Stimulated activated CD8-positive, alpha-beta memory T cell treated with anti-CD3 and anti-CD28 coated beads, Interleukin-7, amount 100 ng/mL, for 48 hours (primary cell): Measurements from ENCODE around the gene CORIN.

Experiments
- DNase-seq, 2 donors: peaks; one replicate each; pipeline ENCODE4 v3.0.0-alpha.2; 2020; ENCODE audit warnings: low read depth in 1 of 2; ENCODE audit errors: extremely low read depth in 1 of 2

Gene CORIN

GRCh38 chr4:47831026-47831679 lies 6.7 kb downstream of the CORIN start:
- no peak for DNase-seq

DNA sequence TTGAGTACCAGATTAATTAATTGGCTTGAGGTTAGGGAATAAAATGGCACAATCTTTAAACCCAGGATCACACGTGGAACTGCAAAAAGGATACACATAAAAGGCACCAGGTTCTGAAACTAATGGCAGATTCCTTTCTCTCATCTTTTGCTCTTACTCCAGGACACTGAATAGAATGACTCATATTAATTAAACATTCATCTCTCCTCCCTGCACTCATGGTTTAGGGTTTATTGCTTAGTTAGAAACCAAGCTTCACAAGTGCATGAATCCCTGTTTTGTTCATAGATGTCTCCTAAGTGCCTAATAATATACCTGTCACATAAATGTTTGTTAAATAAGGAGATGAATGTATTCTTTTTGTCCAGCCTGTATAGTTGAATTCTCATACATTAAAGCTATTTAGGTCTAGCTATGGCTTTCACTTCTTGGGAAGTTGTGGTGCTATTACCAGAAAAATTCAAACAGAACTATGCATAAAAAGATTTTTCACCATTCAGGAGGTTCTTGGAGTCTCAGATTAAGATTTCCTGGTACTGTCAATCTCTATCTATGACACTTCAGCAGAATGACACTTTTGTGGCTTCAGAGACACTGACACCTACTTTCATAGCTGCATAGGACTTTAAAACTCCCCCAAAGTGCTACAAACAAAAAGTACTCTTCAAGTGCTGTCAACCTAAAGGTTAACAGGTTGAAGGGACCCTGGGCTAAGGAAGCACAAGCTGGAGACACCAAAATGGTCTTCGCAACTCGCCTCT lies 7.4 kb downstream of the CORIN start:
- DNase-seq = no peak

GRCh38 chr4:47829438-47829837 lies 8.4 kb downstream of the CORIN start:
- no peak for DNase-seq

- DNase-seq = no peak
These were observed 10.4 kb downstream of the CORIN start for GRCh38 chr4:47827343-47828047.

- DNase-seq = no peak
These were observed 13.0 kb downstream of the CORIN start for GRCh38 chr4:47824840-47825239.

DNA sequence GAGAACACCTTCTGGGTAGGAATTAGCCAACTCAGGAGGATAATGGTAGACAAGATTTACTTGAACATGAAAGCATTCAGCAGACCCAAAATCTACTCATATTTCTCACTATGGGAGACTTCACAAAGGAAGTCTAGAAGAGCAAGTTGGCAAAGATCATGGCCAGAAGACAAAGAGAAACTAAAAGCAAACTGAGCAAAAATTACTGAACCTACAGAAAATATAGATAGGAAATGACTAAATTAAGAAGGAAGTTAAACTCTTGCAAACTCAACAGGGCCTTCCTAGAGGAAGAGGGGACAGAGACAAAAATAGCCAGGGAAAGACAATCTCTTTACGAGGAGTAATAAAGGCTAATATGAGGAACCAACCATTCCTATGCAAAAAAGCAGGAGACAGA lies 18.7 kb downstream of the CORIN start:
- no peak for DNase-seq

DNA sequence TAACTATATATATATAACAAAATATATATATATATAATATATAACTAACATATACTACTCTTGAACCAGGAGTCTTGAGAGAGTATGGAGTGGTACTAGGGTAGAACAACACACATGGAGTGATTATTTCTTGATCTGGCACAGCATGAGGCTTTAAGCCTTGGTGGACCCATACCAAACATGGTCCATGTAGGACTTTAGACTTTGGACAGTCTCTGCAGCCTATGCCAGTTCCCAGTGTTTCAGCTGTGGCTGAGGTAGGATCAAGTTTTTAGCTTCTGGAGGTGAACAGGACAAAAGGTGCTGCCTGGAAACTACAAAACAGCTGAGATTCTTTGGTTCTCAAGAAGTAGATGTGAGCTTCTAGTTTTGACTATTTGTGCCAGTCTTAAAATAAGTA lies 20.6 kb downstream of the CORIN start:
- no peak for DNase-seq

DNA sequence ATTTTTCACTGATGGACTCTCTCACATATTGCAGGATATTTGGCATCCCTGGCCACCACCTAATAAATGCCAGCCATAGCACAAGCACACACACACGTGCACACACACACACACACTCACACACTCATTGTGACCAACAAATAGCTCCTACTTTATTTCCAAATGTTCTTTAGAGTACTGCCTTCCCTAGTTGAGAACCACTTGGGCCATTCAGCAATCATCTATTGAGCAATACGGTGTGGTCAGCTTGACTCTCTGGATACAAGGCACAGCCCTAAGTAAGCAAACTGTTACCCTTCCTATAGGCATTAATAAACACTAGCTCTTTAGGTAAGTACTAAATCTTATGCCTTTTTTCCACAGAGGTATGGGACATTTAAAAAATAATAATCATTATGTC lies 21.1 kb downstream of the CORIN start:
- DNase-seq = no peak

GRCh38 chr4:47814618-47815295 lies 23.1 kb downstream of the CORIN start:
- no peak for DNase-seq

GRCh38 chr4:47809654-47810203 lies 28.1 kb downstream of the CORIN start:
- no peak for DNase-seq

GRCh38 chr4:47804598-47804997 lies 33.3 kb downstream of the CORIN start:
- DNase-seq = no peak

DNA sequence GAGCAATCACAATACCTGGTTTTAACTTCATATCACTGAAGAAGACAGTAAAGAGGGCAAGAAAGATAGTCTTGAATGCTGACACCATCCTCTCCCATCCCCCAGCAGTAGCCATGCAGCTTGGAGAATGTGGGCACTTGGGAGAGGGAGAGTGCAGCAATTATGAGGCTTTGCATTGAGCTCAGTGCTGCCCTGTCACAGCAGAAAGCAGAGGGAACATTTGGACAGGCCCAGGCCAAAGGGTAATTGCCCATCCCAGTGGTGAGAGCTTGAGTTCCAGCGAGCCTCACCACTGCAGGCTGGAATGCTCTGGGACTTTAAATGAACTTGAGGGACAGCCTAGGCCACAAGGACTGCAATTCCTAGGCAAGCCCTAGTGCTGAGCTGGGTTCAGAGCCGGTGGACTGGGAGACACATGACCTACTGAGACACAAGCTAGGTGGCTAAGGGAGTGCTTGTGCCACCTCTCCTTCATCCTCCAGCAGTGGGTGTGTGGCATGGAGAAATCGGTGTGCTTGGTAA lies 36.3 kb downstream of the CORIN start:
- no peak for DNase-seq

- DNase-seq = no peak
These were observed 39.7 kb downstream of the CORIN start for GRCh38 chr4:47798165-47798564.

GRCh38 chr4:47791965-47792364 lies 45.9 kb downstream of the CORIN start:
- DNase-seq = no peak

DNA sequence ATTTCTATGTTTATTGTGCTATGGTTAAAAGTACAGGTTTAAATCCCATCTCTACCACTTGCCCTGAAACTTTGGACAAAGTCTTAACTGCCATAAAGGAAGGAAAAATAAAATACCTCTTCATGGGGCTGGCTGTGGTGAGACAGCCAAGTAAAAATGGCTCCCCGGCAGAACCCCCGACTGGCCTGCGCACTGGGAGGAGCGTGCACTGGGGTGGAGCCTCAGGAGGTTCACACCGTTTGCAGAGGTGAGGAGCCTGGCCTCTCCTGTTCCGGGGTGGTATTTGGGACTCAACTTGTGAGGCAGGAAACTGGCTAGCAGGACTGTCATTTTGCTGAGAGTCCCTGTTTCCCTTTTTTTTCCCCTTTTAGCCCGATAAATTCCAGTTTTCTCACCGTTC lies 47.8 kb downstream of the CORIN start:
- no peak for DNase-seq

GRCh38 chr4:47788126-47788525 lies 49.7 kb downstream of the CORIN start:
- DNase-seq = no peak

GRCh38 chr4:47786958-47787370 lies 50.9 kb downstream of the CORIN start:
- no peak for DNase-seq

GRCh38 chr4:47785153-47785552 lies 52.7 kb downstream of the CORIN start:
- DNase-seq = no peak

GRCh38 chr4:47784222-47784621 lies 53.6 kb downstream of the CORIN start:
- DNase-seq = no peak

DNA sequence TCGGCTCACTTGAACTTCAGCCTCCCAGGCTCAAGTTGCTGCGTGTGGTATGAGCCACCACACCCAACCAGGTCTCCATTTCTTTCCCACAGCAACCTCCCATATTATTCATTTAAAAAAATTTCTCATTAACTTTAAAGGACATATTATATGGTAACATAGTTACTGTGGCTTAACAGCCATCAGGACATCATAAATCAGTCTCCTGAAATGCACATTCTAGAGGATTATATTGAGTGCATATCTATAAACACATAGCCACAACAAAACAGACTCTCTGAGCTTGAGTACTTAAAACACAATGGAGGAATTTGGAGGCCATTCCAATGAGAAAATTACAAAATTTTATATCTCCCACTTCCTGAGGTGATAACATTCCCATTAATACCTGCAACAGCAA lies 61.5 kb downstream of the CORIN start:
- DNase-seq = no peak

DNA sequence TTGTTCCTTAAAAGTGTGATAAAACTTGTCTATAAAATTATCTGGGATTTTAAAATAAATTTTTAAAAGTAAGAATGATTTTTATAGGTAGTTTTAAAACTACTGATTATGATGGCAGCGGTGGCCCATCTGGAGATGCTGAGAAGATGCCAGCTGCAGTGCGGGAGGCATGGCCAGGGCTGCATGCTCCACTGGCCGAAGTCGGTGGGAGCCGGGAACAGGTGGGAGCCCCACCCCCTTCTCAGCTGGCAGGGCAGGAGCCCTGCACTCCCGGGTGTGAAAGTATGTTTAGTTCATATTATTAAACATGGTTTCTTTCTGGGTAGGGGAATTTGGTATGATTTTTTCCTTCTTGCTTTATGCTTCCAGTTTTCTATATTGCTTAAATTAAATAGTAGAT lies 63.8 kb downstream of the CORIN start:
- no peak for DNase-seq
